ENCODE data around the gene TEX13D.

TEX13D gene

GRCh38 chrX:124348885-124349453 is 16.5 kb downstream of the TEX13D start:
- no peak for DNase-seq

GRCh38 chrX:124354648-124355047 is 22.2 kb downstream of the TEX13D start:
- DNase-seq = no peak

- DNase-seq = no peak
These were observed 26.4 kb downstream of the TEX13D start for GRCh38 chrX:124358800-124359383.

GRCh38 chrX:124362072-124362471 is 29.6 kb downstream of the TEX13D start:
- DNase-seq = no peak

GRCh38 chrX:124362761-124363160 is 30.3 kb downstream of the TEX13D start:
- no peak for DNase-seq

- no peak for DNase-seq
These were observed 37.3 kb downstream of the TEX13D start for GRCh38 chrX:124369722-124370121.

GRCh38 chrX:124373348-124373747 is 40.9 kb downstream of the TEX13D start:
- DNase-seq = no peak

GRCh38 chrX:124378643-124379042 is 46.2 kb downstream of the TEX13D start:
- DNase-seq = no peak

- DNase-seq = no peak
These were observed 50.9 kb downstream of the TEX13D start for GRCh38 chrX:124383354-124383753.

- no peak for DNase-seq
These were observed 53.9 kb downstream of the TEX13D start for GRCh38 chrX:124386401-124386800.
